HG02884 (cell line): ENCODE results near the gene LGALSL.
"Not testable (repeated sequence)": the region's sequence is repeated elsewhere in the genome, so short reads cannot be mapped to it uniquely, and the experiment has no call there.

Source experiments
- ATAC-seq: cut with Tn5 transposase; IDR thresholded peaks from one replicate; pipeline ENCODE4 v1.9.1; 2021; ENCODE audit warnings: mild to moderate bottlenecking, moderate library complexity; ENCODE audit not compliant: unreplicated experiment

Gene LGALSL

GRCh38 chr2:64442277-64442676 is 11.7 kb upstream of the LGALSL start:
- ATAC-seq: no peak

- no peak for ATAC-seq
Measured at GRCh38 chr2:64442801-64443429, 11.0 kb upstream of the LGALSL start.

- not testable (repeated sequence) for ATAC-seq
Measured at GRCh38 chr2:64445970-64446369, 8.0 kb upstream of the LGALSL start.

- no peak for ATAC-seq
Measured at GRCh38 chr2:64447317-64448040, 6.5 kb upstream of the LGALSL start.

GRCh38 chr2:64448041-64448426 is 5.9 kb upstream of the LGALSL start:
- ATAC-seq: no peak

- ATAC-seq: no peak
Measured at GRCh38 chr2:64451051-64451450, 2.9 kb upstream of the LGALSL start.

GRCh38 chr2:64454386-64455332 is 697 bp downstream of the LGALSL start:
- ATAC-seq: peak; percentile 52

GRCh38 chr2:64455545-64455944 is 1.6 kb downstream of the LGALSL start:
- ATAC-seq: no peak

- no peak for ATAC-seq
Measured at GRCh38 chr2:64456293-64456692, 2.3 kb downstream of the LGALSL start.

- no peak for ATAC-seq
Measured at GRCh38 chr2:64457524-64457923, 3.6 kb downstream of the LGALSL start.

GRCh38 chr2:64459575-64459974 is 5.6 kb downstream of the LGALSL start:
- no peak for ATAC-seq

- ATAC-seq: no peak
Measured at GRCh38 chr2:64460330-64460729, 6.4 kb downstream of the LGALSL start.

- ATAC-seq: no peak
Measured at GRCh38 chr2:64461271-64462058, 7.5 kb downstream of the LGALSL start.

- ATAC-seq: no peak
Measured at GRCh38 chr2:64462171-64462570, 8.2 kb downstream of the LGALSL start.

- no peak for ATAC-seq
Measured at GRCh38 chr2:64462940-64463700, 9.2 kb downstream of the LGALSL start.

GRCh38 chr2:64463781-64464180 is 9.8 kb downstream of the LGALSL start:
- ATAC-seq: no peak

- ATAC-seq: no peak
Measured at GRCh38 chr2:64466478-64467085, 12.6 kb downstream of the LGALSL start.

- ATAC-seq: no peak
Measured at GRCh38 chr2:64467096-64467843, 13.3 kb downstream of the LGALSL start.

- ATAC-seq: no peak
Measured at GRCh38 chr2:64469261-64469660, 15.3 kb downstream of the LGALSL start.
